ENCODE measurements around the gene ASB10. TPM values are rescaled to one million over a fixed set of nuclear protein-coding genes. Genes with fewer than 3 reads are reported as not detected.

Gene ASB10
- total and polyA plus RNA-seq, 4 donors = 0.12 TPM; not detected in 3

- DNase-seq (ENCODE audit: low read depth in 4 of 6, low spot score in 6 of 6) = no peak
- Histone ChIP-seq H3K9me3 (ENCODE audit: control insufficient read depth, insufficient read depth, low read length) (no peaks in the 10 kb centered on the region), H3K36me3 (ENCODE audit: control insufficient read depth, insufficient read depth, low read length) (no peaks in the 10 kb centered on the region), H3K27me3 (ENCODE audit: control insufficient read depth, insufficient read depth, low read length) (peaks cover 10% of the 10 kb centered on the region), H3K27ac (ENCODE audit: low read depth, low read length) (no peak overlapping the region), H3K4me3 (ENCODE audit: low read depth, low read length) (no peak overlapping the region), H3K4me1 (ENCODE audit: control insufficient read depth, insufficient read depth, low read length) (peaks cover 22% of the 10 kb centered on the region)
- 96% methylated on average over 8 of the region's 9 CpGs for WGBS (ENCODE audit: insufficient coverage)
These were observed 15.8 kb upstream of the ASB10 start for GRCh38 chr7:151202836-151203235.

GRCh38 chr7:151201751-151202150 is 14.7 kb upstream of the ASB10 start:
- H3K4me1 ChIP-seq (ENCODE audit: control insufficient read depth, insufficient read depth, low read length) = peaks cover 22% of the 10 kb centered on the region
- no peaks in the 10 kb centered on the region for H3K36me3 ChIP-seq (ENCODE audit: control insufficient read depth, insufficient read depth, low read length)
- WGBS (ENCODE audit: insufficient coverage) = 86% methylated on average over 4 of the region's 4 CpGs

GRCh38 chr7:151201344-151201743 is 14.3 kb upstream of the ASB10 start:
- Histone ChIP-seq H3K4me1 (ENCODE audit: control insufficient read depth, insufficient read depth, low read length) (peaks cover 22% of the 10 kb centered on the region), H3K27me3 (ENCODE audit: control insufficient read depth, insufficient read depth, low read length) (peaks cover 10% of the 10 kb centered on the region), H3K36me3 (ENCODE audit: control insufficient read depth, insufficient read depth, low read length) (no peaks in the 10 kb centered on the region), H3K4me3 (ENCODE audit: low read depth, low read length) (no peak overlapping the region), H3K27ac (ENCODE audit: low read depth, low read length) (no peak overlapping the region), H3K9me3 (ENCODE audit: control insufficient read depth, insufficient read depth, low read length) (no peaks in the 10 kb centered on the region)
- DNase-seq (ENCODE audit: low read depth in 4 of 6, low spot score in 6 of 6) = no peak
- 77% methylated on average over 2 of the region's 3 CpGs for WGBS (ENCODE audit: insufficient coverage)

More at GRCh38 chr7:151201751-151202150, 14.7 kb upstream of the ASB10 start:
- Histone ChIP-seq H3K27me3 (ENCODE audit: control insufficient read depth, insufficient read depth, low read length) (peaks cover 10% of the 10 kb centered on the region), H3K4me3 (ENCODE audit: low read depth, low read length) (no peak overlapping the region), H3K27ac (ENCODE audit: low read depth, low read length) (no peak overlapping the region), H3K9me3 (ENCODE audit: control insufficient read depth, insufficient read depth, low read length) (no peaks in the 10 kb centered on the region)
- no peak for DNase-seq (ENCODE audit: low read depth in 4 of 6, low spot score in 6 of 6)

- peak overlapping the region; percentile 66 for H3K27ac ChIP-seq (ENCODE audit: low read depth, low read length)
- no peak overlapping the region for H3K4me3 ChIP-seq (ENCODE audit: low read depth, low read length)
These were observed 12.1 kb upstream of the ASB10 start for GRCh38 chr7:151198945-151199848.

GRCh38 chr7:151197932-151198331 is 10.9 kb upstream of the ASB10 start:
- Histone ChIP-seq H3K27me3 (ENCODE audit: control insufficient read depth, insufficient read depth, low read length) (no peaks in the 10 kb centered on the region), H3K4me1 (ENCODE audit: control insufficient read depth, insufficient read depth, low read length) (peaks cover 22% of the 10 kb centered on the region), H3K36me3 (ENCODE audit: control insufficient read depth, insufficient read depth, low read length) (no peaks in the 10 kb centered on the region), H3K4me3 (ENCODE audit: low read depth, low read length) (no peak overlapping the region), H3K27ac (ENCODE audit: low read depth, low read length) (no peak overlapping the region), H3K9me3 (ENCODE audit: control insufficient read depth, insufficient read depth, low read length) (no peaks in the 10 kb centered on the region)
- no peak for DNase-seq (ENCODE audit: low read depth in 4 of 6, low spot score in 6 of 6)

More at GRCh38 chr7:151198945-151199848, 12.1 kb upstream of the ASB10 start:
- WGBS (ENCODE audit: insufficient coverage) = 7% methylated on average over 20 of the region's 30 CpGs
- peaks cover 3% of the 10 kb centered on the region for H3K27me3 ChIP-seq (ENCODE audit: control insufficient read depth, insufficient read depth, low read length)
- peaks cover 22% of the 10 kb centered on the region for H3K4me1 ChIP-seq (ENCODE audit: control insufficient read depth, insufficient read depth, low read length)
- H3K9me3 ChIP-seq (ENCODE audit: control insufficient read depth, insufficient read depth, low read length) = no peaks in the 10 kb centered on the region
- H3K36me3 ChIP-seq (ENCODE audit: control insufficient read depth, insufficient read depth, low read length) = no peaks in the 10 kb centered on the region
- peak; percentile 17 to 93 (median 38) for DNase-seq (ENCODE audit: low read depth in 4 of 6, low spot score in 6 of 6)

- no peak for DNase-seq (ENCODE audit: low read depth in 4 of 6, low spot score in 6 of 6)
- peaks cover 22% of the 10 kb centered on the region for H3K4me1 ChIP-seq (ENCODE audit: control insufficient read depth, insufficient read depth, low read length)
- no peak overlapping the region for H3K4me3 ChIP-seq (ENCODE audit: low read depth, low read length)
- H3K27me3 ChIP-seq (ENCODE audit: control insufficient read depth, insufficient read depth, low read length) = no peaks in the 10 kb centered on the region
- no peaks in the 10 kb centered on the region for H3K36me3 ChIP-seq (ENCODE audit: control insufficient read depth, insufficient read depth, low read length)
- 71% methylated on average over 10 of the region's 19 CpGs for WGBS (ENCODE audit: insufficient coverage)
- H3K27ac ChIP-seq (ENCODE audit: low read depth, low read length) = no peak overlapping the region
- no peaks in the 10 kb centered on the region for H3K9me3 ChIP-seq (ENCODE audit: control insufficient read depth, insufficient read depth, low read length)
These were observed 8.8 kb upstream of the ASB10 start for GRCh38 chr7:151195616-151196450.

- no peak overlapping the region for H3K4me3 ChIP-seq (ENCODE audit: low read depth, low read length)
- WGBS (ENCODE audit: insufficient coverage) = 96% methylated on average over 4 of the region's 7 CpGs
- H3K27me3 ChIP-seq (ENCODE audit: control insufficient read depth, insufficient read depth, low read length) = no peaks in the 10 kb centered on the region
These were observed 7.1 kb upstream of the ASB10 start for GRCh38 chr7:151194188-151194587.

GRCh38 chr7:151193203-151193978 is 6.3 kb upstream of the ASB10 start:
- Histone ChIP-seq H3K9me3 (ENCODE audit: control insufficient read depth, insufficient read depth, low read length) (no peaks in the 10 kb centered on the region), H3K27me3 (ENCODE audit: control insufficient read depth, insufficient read depth, low read length) (no peaks in the 10 kb centered on the region), H3K4me1 (ENCODE audit: control insufficient read depth, insufficient read depth, low read length) (peaks cover under 1% of the 10 kb centered on the region), H3K36me3 (ENCODE audit: control insufficient read depth, insufficient read depth, low read length) (no peaks in the 10 kb centered on the region), H3K4me3 (ENCODE audit: low read depth, low read length) (no peak overlapping the region), H3K27ac (ENCODE audit: low read depth, low read length) (no peak overlapping the region)
- 96% methylated on average over 11 of the region's 14 CpGs for WGBS (ENCODE audit: insufficient coverage)
- DNase-seq (ENCODE audit: low read depth in 4 of 6, low spot score in 6 of 6) = no peak

More at GRCh38 chr7:151194188-151194587, 7.1 kb upstream of the ASB10 start:
- Histone ChIP-seq H3K36me3 (ENCODE audit: control insufficient read depth, insufficient read depth, low read length) (no peaks in the 10 kb centered on the region), H3K27ac (ENCODE audit: low read depth, low read length) (no peak overlapping the region), H3K4me1 (ENCODE audit: control insufficient read depth, insufficient read depth, low read length) (peaks cover 8% of the 10 kb centered on the region), H3K9me3 (ENCODE audit: control insufficient read depth, insufficient read depth, low read length) (no peaks in the 10 kb centered on the region)
- no peak for DNase-seq (ENCODE audit: low read depth in 4 of 6, low spot score in 6 of 6)

- Histone ChIP-seq H3K27ac (ENCODE audit: low read depth, low read length) (no peak overlapping the region), H3K4me1 (ENCODE audit: control insufficient read depth, insufficient read depth, low read length) (peaks cover 2% of the 10 kb centered on the region), H3K4me3 (ENCODE audit: low read depth, low read length) (no peak overlapping the region), H3K27me3 (ENCODE audit: control insufficient read depth, insufficient read depth, low read length) (no peaks in the 10 kb centered on the region), H3K36me3 (ENCODE audit: control insufficient read depth, insufficient read depth, low read length) (no peaks in the 10 kb centered on the region), H3K9me3 (ENCODE audit: control insufficient read depth, insufficient read depth, low read length) (no peaks in the 10 kb centered on the region)
- DNase-seq (ENCODE audit: low read depth in 4 of 6, low spot score in 6 of 6) = no peak
- 93% methylated on average over 19 of the region's 23 CpGs for WGBS (ENCODE audit: insufficient coverage)
These were observed 5.0 kb upstream of the ASB10 start for GRCh38 chr7:151192002-151192539.

All from spinal cord (tissue), 10 donors.